Stimulated activated CD4-positive, alpha-beta T cell treated with anti-CD3 and anti-CD28 coated beads, TNF-alpha, amount 100 ng/mL, for 1 hour (primary cell): ENCODE measurements around the gene SMS.
"Not testable (repeated sequence)": the region's sequence is repeated elsewhere in the genome, so short reads cannot be mapped to it uniquely, and the experiment has no call there.

ENCODE experiments used
- DNase-seq, 3 donors: peaks; one replicate each; pipeline ENCODE4 v3.0.0-alpha.2; 2020; ENCODE audit warnings: low read depth in 3 of 3, low spot score in 1 of 3

Gene SMS

GRCh38 chrX:21950557-21950956 is 10.0 kb downstream of the SMS start:
- not testable (repeated sequence) for DNase-seq

- no peak for DNase-seq
Measured at GRCh38 chrX:21952624-21953023, 12.1 kb downstream of the SMS start.

GRCh38 chrX:21953195-21953830 is 12.8 kb downstream of the SMS start:
- not testable (repeated sequence) for DNase-seq

GRCh38 chrX:21955403-21956189 is 15.1 kb downstream of the SMS start:
- no peak for DNase-seq

GRCh38 chrX:21956783-21957182 is 16.3 kb downstream of the SMS start:
- no peak for DNase-seq

GRCh38 chrX:21958187-21958586 is 17.7 kb downstream of the SMS start:
- no peak for DNase-seq

- DNase-seq: no peak
Measured at GRCh38 chrX:21958916-21959315, 18.4 kb downstream of the SMS start.

GRCh38 chrX:21959362-21960051 is 19.0 kb downstream of the SMS start:
- DNase-seq: no peak

GRCh38 chrX:21960569-21961541 is 20.3 kb downstream of the SMS start:
- no peak for DNase-seq

- no peak for DNase-seq
Measured at GRCh38 chrX:21962361-21962760, 21.9 kb downstream of the SMS start.

GRCh38 chrX:21963269-21963668 is 22.8 kb downstream of the SMS start:
- DNase-seq: no peak

GRCh38 chrX:21963731-21964405 is 23.4 kb downstream of the SMS start:
- no peak for DNase-seq

- DNase-seq: no peak
Measured at GRCh38 chrX:21966866-21967265, 26.4 kb downstream of the SMS start.

GRCh38 chrX:21968333-21968732 is 27.8 kb downstream of the SMS start:
- DNase-seq: no peak

GRCh38 chrX:21970326-21970725 is 29.8 kb downstream of the SMS start:
- DNase-seq: no peak

- DNase-seq: no peak
Measured at GRCh38 chrX:21972046-21972445, 31.5 kb downstream of the SMS start.

GRCh38 chrX:21972721-21973120 is 32.2 kb downstream of the SMS start:
- DNase-seq: no peak

- no peak for DNase-seq
Measured at GRCh38 chrX:21973321-21974010, 33.0 kb downstream of the SMS start.

GRCh38 chrX:21974011-21974385 is 33.5 kb downstream of the SMS start:
- no peak for DNase-seq

- DNase-seq: no peak
Measured at GRCh38 chrX:21975242-21975641, 34.7 kb downstream of the SMS start.
